Measurements from ENCODE around the gene IL19. TPM values are rescaled to one million over a fixed set of nuclear protein-coding genes. Genes with fewer than 3 reads are reported as not detected.

The IL19 gene
- polyA plus RNA-seq, 1 donor, result 1.0 TPM

- no peak for DNase-seq
Measured at GRCh38 chr1:206798384-206798996, 27.9 kb downstream of the IL19 start.

GRCh38 chr1:206799311-206799710 is 28.7 kb downstream of the IL19 start:
- DNase-seq, result no peak

- no peak for DNase-seq
Measured at GRCh38 chr1:206800411-206800810, 29.8 kb downstream of the IL19 start.

GRCh38 chr1:206800891-206801290 is 30.3 kb downstream of the IL19 start:
- no peak for DNase-seq

GRCh38 chr1:206801467-206801866 is 30.9 kb downstream of the IL19 start:
- DNase-seq, result no peak

GRCh38 chr1:206802401-206802800 is 31.8 kb downstream of the IL19 start:
- DNase-seq, result no peak

- no peak for DNase-seq
Measured at GRCh38 chr1:206803221-206803730, 32.7 kb downstream of the IL19 start.

GRCh38 chr1:206804156-206804737 is 33.7 kb downstream of the IL19 start:
- no peak for DNase-seq

- no peak for DNase-seq
Measured at GRCh38 chr1:206805357-206805756, 34.8 kb downstream of the IL19 start.

- DNase-seq, result no peak
Measured at GRCh38 chr1:206808615-206809014, 38.0 kb downstream of the IL19 start.

- DNase-seq, result no peak
Measured at GRCh38 chr1:206809504-206810084, 39.0 kb downstream of the IL19 start.

GRCh38 chr1:206812471-206812870 is 41.9 kb downstream of the IL19 start:
- no peak for DNase-seq

GRCh38 chr1:206814716-206815341 is 44.3 kb downstream of the IL19 start:
- DNase-seq, result no peak

- DNase-seq, result no peak
Measured at GRCh38 chr1:206816390-206817287, 46.1 kb downstream of the IL19 start.

GRCh38 chr1:206821493-206821892 is 50.9 kb downstream of the IL19 start:
- DNase-seq, result no peak

GRCh38 chr1:206823727-206824126 is 53.2 kb downstream of the IL19 start:
- DNase-seq, result no peak

GRCh38 chr1:206824331-206824730 is 53.8 kb downstream of the IL19 start:
- no peak for DNase-seq

- DNase-seq, result no peak
Measured at GRCh38 chr1:206826394-206826793, 55.8 kb downstream of the IL19 start.

GRCh38 chr1:206828061-206828460 is 57.5 kb downstream of the IL19 start:
- no peak for DNase-seq

GRCh38 chr1:206828765-206829164 is 58.2 kb downstream of the IL19 start:
- DNase-seq, result no peak

- DNase-seq, result no peak
Measured at GRCh38 chr1:206829282-206829681, 58.7 kb downstream of the IL19 start.

- no peak for DNase-seq
Measured at GRCh38 chr1:206829875-206830274, 59.3 kb downstream of the IL19 start.

Data from left kidney (tissue), 2 donors.